Measurements from ENCODE around the gene PTGER2. TPM values are rescaled to one million over a fixed set of nuclear protein-coding genes. Genes with fewer than 3 reads are reported as not detected.

Gene PTGER2
- total RNA-seq, 2 donors from 2014 or later, result 2.3 TPM; not detected in 1

- intact Hi-C loops (cut with DNase I), result no loop called here
- WGBS, 2 donors, result 32 to 34% methylated on average over 2 of the region's 2 CpGs
- H3K4me3 ChIP-seq, result no peak overlapping the region
- H3K27ac ChIP-seq, result no peak overlapping the region
- no peaks in the 10 kb centered on the region for H3K36me3 ChIP-seq (replicated peaks in 1 of 2; ENCODE audit: insufficient read depth in 1 of 2, low read depth in 2 of 2)
- ATAC-seq (no peak), DNase-seq (no peak)
- H3K27me3 ChIP-seq, result no peaks in the 10 kb centered on the region
- H3K9me3 ChIP-seq, result no peaks in the 10 kb centered on the region
- no peak for TF ChIP-seq CTCF (IDR thresholded peaks at IDR 0.05)
- TF ChIP-seq POLR2A (IDR thresholded peaks at IDR 0.05), result no peak
- no peaks in the 10 kb centered on the region for H3K4me1 ChIP-seq
These were observed 31.0 kb upstream of the PTGER2 start for GRCh38 chr14:52283099-52283498.

GRCh38 chr14:52286661-52287649 is 27.2 kb upstream of the PTGER2 start:
- intact Hi-C loops (cut with DNase I), result no loop called here
- Histone ChIP-seq H3K9me3 (no peaks in the 10 kb centered on the region), H3K4me1 (no peaks in the 10 kb centered on the region), H3K27ac (no peak overlapping the region), H3K4me3 (no peak overlapping the region), H3K36me3 (replicated peaks in 1 of 2; ENCODE audit: insufficient read depth in 1 of 2, low read depth in 2 of 2) (no peaks in the 10 kb centered on the region), H3K27me3 (no peaks in the 10 kb centered on the region)
- ATAC-seq (no peak), DNase-seq (no peak)
- WGBS, 2 donors, result 59 to 66% methylated on average over 4 of the region's 4 CpGs
- TF ChIP-seq POLR2A (IDR thresholded peaks at IDR 0.05) (no peak), CTCF (IDR thresholded peaks at IDR 0.05) (no peak)

- Histone ChIP-seq H3K27me3 (no peaks in the 10 kb centered on the region), H3K4me1 (no peaks in the 10 kb centered on the region), H3K4me3 (no peak overlapping the region), H3K27ac (no peak overlapping the region), H3K36me3 (replicated peaks in 1 of 2; ENCODE audit: insufficient read depth in 1 of 2, low read depth in 2 of 2) (no peaks in the 10 kb centered on the region), H3K9me3 (no peaks in the 10 kb centered on the region)
- intact Hi-C loops (cut with DNase I), result loop anchor here (10.0 kb wide), 1 partner anchor 178 kb away; no protein-coding TSS in a partner anchor
- TF ChIP-seq POLR2A (IDR thresholded peaks at IDR 0.05) (no peak), CTCF (IDR thresholded peaks at IDR 0.05) (no peak)
- DNase-seq (no peak), ATAC-seq (no peak)
- WGBS, 2 donors, result 91 to 95% methylated on average over 2 of the region's 2 CpGs
These were observed 17.7 kb upstream of the PTGER2 start for GRCh38 chr14:52296378-52296777.

- Histone ChIP-seq H3K27ac (no peak overlapping the region), H3K4me3 (no peak overlapping the region), H3K27me3 (no peaks in the 10 kb centered on the region), H3K9me3 (no peaks in the 10 kb centered on the region), H3K36me3 (replicated peaks in 1 of 2; ENCODE audit: insufficient read depth in 1 of 2, low read depth in 2 of 2) (no peaks in the 10 kb centered on the region), H3K4me1 (no peaks in the 10 kb centered on the region)
- 81 to 85% methylated on average over 10 of the region's 10 CpGs for WGBS, 2 donors
- DNase-seq, result no peak
- no peak for ATAC-seq
- intact Hi-C loops (cut with DNase I), result loop anchor here (10.0 kb wide), 1 partner anchor 176 kb away; no protein-coding TSS in a partner anchor
- TF ChIP-seq POLR2A (IDR thresholded peaks at IDR 0.05), result no peak
- TF ChIP-seq CTCF (IDR thresholded peaks at IDR 0.05), result no peak
These were observed 15.3 kb upstream of the PTGER2 start for GRCh38 chr14:52298795-52299194.
